ENCODE measurements around the gene IFT22.
"Not testable (repeated sequence)": the region's sequence is repeated elsewhere in the genome, so short reads cannot be mapped to it uniquely, and the experiment has no call there.

IFT22 gene

DNA sequence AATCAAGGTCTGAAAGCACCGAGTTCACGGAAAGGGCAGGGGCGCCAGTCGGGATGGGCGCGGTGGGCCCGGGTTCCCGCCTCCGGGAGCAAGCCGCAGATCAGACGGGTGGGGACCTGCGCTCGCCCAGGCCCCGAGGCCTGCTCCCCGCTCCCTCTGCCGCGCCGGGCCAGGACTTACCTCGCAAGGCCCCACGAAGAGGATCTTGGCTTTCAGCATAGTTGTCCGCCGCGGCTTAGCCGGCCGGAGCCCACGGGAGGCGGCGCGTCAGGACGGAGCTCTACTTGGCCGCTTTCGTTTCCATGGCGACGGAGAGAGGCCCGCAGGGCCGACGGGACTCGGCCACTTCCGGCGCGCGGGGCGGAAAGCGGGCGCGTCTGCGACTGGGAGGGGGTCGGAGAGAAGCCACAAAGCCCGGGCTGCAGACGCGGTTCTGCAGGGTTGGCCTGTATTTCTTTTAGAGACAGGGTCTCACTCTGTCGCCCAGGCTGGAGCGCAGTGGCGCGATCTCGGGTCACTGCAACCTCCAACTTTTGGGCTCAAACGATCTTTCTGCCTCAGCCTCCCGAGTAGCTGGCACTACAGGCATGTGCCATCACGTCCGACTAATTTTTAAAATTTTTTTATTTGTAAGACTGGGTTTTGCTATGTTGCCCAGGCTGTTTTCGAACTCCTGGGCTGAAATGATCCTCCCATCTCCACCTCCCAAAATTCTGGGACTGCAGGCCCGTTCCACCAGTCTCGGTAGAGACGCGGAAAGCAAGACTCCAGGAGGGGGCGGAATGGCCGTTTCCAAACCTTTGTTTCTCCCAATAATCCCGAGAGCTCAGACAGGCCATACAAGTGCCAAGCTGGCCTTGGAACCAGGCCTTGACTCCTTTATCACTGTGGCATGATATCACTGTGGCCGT is at the start of gene IFT22:
Gene IFT22, minus strand, starts transcription at position 322 of the 911 bp plus-strand sequence. Its CDS starts 103 bp downstream, at position 219.
- peak; percentile 71 for DNase-seq (ENCODE audit: low read depth, low spot score)

DNA sequence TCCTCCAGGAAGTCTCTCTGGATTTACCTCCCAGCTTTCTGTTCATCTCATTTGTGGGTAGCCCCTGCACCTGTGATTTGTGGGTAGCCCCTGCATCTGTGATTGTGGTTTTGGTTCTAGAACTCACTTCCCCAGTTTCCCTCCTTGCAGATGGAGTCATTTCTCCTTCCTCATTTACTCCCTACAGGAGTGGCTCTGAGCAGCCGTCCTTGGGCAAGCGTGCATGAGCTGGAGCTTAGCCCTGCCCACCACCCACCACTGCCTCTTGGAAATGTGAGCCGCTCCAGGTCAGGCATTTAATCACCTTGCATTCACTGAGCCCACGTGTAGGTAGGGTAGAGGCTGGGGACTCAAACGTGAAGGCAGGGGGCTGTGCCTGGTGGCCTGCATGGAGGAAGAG is 49.2 kb upstream of the IFT22 start:
- no peak for DNase-seq (ENCODE audit: low read depth, low spot score)

DNA sequence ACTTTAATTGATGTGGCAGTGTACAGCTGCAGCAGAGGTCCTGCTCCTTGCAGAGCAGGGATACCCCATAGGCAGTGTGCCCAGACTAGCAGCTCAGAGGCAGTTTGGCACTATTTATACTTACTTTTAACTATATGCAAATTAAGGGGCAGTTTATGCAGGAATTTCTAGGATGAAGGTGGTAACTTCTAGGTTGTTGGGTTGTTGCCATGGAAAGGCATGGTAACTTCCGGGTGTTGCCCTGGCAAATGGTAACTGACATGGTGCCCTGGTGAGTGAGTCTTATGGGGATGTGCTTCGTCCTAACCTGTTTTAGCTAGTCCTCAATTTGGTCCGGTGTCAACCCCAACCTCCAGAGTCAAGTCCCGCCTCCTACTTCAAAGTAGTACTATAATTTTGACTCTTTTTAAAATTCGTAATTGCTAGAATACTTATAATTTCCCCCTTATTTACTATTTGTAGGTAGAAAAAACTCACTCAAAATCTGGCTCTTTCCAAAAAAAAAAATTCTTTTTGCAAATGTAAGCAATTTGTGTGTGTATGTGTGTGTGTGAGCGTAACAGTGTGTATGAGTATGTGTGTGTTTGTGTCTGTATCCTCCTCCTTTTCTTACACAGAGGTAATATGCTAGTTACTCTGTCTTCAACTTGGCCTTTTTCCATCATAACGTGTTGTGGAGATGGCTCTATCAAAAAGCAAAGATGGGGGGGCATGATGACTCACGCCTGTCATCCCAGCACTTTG is 47.0 kb upstream of the IFT22 start:
- DNase-seq (ENCODE audit: low read depth, low spot score) = no peak

DNA sequence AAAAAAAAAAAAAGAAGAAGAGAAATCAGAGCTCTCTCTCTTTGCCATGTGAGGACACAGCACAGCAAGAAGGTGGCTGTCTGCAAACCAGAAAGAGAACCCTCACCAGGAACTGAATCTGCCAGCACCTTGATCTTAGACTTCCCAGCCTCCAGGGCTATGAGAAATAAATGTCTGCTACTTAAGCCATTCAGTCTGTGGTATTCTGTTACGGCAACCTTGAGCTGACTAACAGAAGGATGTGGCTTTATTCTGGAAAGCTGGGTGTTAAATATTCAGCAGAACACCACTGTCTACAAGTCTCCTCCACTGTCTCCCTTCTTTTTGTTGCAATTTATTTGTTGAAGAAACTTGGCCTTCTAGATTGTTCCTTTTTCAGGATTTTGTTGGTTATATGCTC is 46.1 kb upstream of the IFT22 start:
- DNase-seq (ENCODE audit: low read depth, low spot score) = no peak

DNA sequence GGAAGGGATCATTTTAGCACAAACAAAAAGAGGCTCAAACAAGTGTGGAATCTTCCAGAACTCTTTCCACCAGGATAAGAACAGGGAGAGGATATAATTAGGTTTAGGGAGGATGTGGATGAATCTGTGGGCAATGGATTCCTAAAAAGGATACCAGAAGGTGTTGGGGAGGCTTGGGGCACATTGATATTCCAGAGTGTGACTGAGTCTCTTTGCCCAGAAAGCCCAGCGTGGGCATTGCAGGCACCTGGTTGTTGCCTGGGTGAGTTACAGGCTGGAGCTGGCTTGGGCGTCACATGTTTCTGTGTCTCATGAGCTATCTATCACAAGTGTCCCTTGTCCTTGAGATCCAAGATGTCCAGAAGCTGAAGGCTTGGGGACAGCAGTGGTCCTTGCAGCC is 44.3 kb upstream of the IFT22 start:
- DNase-seq (ENCODE audit: low read depth, low spot score) = no peak

DNA sequence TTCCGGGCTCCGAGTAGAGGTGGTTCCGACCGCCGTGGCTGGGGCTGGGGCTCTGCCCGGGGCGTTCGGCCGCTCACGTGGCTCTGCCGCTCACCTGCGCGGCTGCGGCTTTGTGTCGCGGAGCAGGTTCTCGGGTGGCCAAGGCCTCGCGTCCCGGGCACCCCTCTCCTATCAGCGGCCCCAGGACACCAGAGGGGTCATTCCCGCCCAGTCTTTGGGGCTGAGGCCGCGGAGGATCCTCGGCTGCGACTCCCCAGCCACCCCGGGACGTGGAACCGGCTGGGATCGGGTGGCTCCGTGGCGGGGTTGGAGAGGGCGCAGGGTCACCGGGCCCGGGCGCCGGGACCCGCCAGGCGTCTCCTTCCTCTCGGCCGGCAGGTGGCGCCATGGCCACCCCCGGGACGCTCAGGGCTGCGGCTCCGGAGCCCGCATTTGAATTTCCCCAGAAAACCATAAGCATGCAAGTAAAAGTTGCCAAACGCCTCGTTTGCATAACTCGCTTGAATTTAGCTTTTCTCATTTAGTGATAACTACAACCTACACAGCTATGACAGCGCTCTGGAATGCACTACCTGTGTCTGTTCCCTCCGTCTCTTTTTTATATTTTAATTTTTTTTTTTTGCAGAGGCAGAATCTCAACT is 42.2 kb upstream of the IFT22 start:
- DNase-seq (ENCODE audit: low read depth, low spot score) = peak; percentile 40

DNA sequence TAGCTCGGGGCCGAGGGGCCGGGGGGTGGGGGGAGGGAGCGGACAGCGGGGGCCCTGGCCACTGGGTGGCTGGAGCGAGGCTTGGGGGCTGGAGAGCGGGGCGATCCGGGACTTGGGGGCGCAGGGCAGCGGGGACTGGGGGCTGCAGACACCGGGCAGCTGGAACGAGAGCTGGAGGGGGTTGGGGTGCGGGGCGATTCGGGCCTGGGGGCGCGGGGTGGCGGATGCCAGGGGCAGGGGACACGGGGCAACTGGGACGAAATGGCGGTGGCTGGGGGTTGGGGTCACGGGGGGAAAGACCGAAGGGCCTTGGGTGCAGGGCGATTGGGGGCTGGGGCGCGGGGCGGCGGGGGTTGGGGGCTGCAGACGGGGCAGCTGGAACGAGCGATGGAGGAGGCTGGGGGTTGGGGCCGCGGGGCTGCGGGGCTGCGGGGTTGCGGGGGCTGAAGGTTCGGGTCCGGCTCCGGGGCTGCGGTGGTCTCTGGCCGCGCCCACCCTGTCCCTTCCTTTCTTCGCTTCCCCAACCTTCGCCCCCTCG is 41.7 kb upstream of the IFT22 start:
- DNase-seq (ENCODE audit: low read depth, low spot score) = no peak

DNA sequence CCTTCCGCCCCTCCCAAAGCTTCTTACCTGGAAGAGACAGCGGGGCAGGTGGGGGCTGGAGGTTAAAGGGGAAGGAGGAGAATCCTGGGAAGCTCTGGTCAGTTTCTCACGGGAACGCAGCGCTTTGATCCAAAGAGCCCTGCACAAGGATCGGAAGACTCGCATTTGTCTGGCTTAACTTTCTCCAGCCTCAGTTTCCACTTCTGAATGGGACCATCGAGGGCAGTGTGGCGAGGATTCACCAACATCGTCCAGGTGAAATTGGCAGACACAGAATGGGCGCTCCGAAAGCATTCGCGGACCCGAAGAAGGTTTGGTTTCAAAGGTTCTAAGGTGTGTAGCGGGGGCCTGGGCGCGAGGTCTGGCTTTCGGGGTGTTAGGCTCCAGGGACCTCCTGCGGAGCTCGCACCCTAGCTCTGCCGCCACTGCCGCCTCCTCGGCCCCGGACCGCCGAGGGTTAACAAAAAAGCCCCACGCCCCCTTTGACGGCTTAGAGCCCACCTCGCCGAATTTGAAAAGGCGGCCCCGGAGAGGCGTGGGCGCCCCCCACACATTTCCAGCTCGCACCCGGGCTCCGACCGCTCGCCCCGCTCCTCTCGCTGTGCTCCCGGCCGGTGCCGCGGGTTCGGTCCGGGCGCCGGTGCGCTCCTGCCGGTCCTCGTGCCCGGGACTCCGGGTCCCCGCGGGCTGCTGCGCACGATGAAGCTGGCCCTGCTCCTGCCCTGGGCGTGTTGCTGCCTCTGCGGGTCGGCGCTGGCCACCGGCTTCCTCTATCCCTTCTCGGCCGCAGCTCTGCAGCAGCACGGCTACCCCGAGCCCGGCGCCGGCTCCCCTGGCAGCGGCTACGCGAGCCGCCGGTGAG is 41.0 kb upstream of the IFT22 start, which contains the start of gene COL26A1:
Gene COL26A1, plus strand, starts transcription at position 542 of the 862 bp plus-strand sequence. Its CDS starts 158 bp downstream, at position 700.
- DNase-seq (ENCODE audit: low read depth, low spot score) = no peak

DNA sequence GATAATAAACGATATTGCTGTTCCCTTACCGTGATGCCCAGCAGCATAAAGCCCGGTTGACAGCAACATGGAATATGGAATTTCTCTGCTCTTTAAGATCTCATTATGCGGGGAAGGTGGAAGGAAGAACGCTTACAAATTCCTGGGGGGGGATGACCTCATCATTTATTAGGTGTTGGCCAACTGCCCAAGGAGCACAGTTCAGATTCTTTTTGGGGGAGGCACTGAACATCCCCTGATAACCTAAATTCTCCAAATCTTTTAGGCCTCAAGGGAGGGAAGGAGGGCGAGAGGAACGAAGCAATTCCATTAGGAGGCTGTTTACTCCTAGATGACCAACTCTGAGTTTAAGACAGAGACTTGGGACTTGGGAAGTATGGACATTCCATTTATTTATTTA is 35.8 kb upstream of the IFT22 start:
- no peak for DNase-seq (ENCODE audit: low read depth, low spot score)

DNA sequence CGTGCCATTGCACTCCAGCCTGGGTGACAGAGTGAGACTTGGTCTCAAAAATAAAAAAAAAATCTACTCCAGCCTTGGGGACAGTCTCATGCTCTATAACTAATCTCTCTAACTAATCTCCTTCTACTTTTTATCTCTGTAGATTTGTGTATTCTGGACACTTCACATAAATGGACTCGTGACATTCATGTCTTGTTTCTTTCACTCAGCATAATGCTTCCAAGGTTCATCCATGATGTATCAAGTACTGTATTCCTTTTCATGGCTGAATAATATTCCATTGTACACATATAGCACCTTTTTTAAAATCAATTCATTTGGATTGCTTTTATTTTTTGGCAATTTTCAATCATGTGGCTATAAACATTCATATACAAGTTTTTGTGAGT is 31.3 kb upstream of the IFT22 start:
- DNase-seq (ENCODE audit: low read depth, low spot score) = no peak

DNA sequence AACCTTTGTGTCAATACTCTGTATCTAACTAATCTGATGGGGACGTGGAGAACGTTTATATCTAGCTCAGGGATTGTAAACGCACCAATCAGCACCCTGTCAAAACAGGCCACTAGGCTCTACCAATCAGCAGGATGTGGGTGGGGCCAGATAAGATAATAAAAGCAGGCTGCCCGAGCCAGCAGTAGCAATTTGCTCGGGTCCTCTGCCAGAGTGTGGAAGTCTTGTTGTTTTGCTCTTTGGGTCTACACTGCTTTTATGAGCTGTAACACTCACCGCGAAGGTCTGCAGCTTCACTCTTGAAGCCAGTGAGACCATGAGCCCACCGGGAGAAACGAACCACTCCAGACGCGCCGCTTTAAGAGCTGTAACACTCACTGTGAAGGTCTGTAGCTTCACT is 27.7 kb upstream of the IFT22 start:
- not testable (repeated sequence) for DNase-seq (ENCODE audit: low read depth, low spot score)

DNA sequence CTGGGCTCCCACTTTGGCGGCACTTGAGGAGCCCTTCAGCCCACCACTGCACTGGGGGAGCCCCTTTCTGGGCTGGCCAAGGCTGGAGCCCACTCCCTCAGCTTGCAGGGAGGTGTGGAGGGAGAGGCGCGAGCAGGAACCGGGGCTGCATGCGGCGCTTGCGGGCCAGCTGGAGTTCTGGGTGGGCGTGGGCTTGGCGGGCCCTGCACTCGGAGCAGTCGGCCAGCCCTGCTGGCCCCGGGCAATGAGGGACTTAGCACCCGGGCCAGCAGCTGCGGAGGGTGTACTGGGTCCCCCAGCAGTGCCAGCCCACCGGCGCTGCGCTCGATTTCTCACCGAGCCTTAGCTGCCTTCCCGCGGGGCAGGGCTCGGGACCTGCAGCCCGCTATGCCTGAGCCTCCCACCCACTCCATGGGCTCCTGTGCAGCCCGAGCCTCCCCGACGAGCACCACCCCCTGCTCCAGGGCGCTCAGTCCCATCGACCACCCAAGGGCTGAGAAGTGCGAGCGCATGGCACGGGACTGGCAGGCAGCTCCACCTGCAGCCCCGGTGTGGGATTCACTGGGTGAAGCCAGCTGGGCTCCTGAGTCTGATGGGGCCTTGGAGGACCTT is 26.9 kb upstream of the IFT22 start:
- DNase-seq (ENCODE audit: low read depth, low spot score) = not testable (repeated sequence)

DNA sequence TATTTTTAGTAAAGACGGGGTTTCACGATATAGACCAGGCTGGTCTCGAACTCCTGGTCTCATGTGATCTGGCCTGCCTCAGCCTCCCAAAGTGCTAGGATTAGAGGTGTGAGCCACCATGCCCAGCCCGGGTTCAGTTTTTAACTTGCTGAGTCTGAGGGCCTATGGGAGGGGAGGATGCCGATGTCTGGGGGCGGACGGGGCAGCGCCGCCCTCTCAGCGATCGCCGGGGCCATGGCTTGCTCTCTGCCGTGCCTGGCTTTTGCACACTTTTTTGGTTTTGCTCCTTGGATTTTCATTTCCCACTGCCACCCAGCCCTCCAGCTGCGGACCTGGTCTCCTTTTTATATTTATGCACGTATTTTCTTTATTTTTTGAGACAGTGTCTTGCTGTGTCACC is 25.9 kb upstream of the IFT22 start:
- no peak for DNase-seq (ENCODE audit: low read depth, low spot score)

DNA sequence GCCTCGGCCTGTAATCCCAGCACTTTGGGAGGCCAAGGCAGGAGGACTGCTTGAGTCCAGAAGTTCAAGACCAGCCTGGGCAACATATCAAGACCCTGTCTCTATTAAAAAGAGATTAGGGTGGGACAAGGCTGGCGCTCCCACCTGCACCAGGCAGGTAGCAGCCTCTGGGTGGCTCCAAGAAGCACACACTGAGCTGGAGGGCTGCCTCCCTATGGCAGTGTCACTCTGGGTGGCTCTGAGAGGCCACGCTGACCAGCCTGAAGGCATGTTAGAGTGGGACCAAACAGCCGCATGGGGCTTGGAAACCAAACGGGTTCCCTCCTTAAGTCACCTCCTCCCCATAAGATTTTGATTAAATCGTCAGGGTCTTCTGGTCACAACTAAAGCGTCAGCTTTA is 21.3 kb upstream of the IFT22 start:
- DNase-seq (ENCODE audit: low read depth, low spot score) = no peak

DNA sequence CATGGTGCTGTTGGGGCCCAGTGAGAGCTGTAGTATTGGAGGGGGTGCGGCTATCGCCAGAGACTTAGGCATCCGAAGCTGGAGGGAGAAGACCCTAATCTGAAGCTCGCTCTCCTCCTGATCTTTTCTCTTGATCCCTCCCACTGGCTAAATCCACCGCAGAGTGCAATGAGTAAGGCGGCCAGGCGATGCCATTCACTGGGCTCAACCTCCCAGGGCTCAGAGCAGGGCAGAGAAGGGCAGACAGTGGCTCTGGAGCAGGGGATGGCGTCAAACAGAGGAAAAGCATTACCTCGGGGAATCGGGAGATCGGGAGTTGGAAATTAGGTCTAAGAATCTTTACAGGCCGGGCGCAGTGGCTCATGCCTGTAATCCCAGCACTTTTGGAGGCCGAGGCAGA is 18.8 kb upstream of the IFT22 start:
- no peak for DNase-seq (ENCODE audit: low read depth, low spot score)

DNA sequence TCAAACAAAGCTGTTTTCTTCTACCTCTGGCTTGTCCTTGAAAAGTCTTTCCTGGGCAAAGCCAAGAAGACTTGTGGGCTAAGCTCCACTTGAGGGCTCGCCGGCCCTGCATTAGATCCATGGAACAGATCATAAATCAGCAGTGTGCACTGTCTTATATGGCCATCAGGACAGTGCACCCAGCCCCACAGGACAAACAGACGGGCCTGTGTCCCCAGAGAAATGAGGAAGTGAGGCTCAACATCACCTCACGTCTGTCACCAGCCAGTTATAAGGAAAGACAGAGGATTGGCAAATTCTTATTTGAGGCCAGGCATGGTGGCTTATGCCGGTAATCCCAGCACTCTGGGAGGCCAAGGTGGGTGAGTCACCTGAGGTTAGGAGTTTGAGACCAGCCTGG is 12.3 kb upstream of the IFT22 start:
- no peak for DNase-seq (ENCODE audit: low read depth, low spot score)

DNA sequence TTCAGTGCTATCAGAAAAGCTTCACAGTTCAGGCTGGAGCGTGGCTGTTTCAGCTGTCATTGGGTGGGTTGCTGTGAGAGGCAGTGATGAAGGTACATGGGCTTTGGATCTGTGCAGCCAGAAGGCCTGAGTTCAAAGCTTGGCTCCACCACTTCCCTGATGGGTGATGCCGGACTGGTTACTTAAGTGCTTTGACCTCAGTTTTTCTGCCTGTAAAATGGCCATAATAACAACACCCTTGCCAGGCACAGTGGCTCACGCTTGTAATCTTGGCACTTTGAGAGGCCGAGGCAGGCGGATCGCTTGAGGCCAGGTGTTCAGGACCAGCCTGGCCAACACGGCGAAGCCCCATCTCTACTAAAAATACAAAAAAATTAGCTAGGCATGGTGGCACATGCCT is 10.4 kb upstream of the IFT22 start:
- DNase-seq (ENCODE audit: low read depth, low spot score) = no peak

DNA sequence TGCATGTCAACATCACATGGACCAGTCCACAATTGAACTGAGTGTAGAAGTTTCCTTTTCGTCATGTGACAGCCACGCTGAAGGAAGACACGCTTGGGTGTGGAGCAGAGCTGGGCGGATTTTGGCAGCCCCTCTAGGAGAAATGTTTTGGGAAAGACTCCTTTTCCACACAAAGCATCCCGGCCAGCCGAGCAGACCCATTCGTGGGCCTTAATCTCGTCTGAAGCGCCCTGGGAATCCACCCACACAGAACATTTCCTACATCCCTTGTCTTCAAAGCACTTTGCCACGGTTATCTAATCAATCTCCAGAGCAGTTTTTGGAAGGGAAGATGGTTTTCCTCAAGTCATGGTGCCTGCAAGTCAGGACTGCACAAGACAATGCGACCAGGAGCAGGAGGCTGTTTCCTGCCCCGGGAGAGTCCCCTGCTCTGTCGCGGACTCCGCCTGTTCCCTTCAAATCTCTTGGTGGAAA is 8.4 kb upstream of the IFT22 start:
- no peak for DNase-seq (ENCODE audit: low read depth, low spot score)

DNA sequence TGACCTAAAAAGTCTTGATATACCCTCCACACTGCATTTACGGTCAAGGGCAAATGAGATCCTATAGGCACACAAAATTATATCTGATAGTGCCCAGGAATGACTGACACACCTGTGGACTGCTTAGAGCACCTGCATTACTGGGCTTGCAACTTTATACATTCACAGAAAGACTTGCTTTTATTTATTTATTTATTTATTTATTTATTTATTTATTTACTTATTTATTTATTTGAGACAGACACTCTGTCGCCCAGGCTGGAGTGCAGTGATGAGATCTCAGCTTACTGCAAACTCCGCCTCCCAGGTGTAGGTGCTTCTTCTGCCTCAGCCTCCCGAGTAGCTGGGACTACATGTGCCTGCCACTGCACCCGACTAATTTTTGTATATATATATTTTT is 6.5 kb upstream of the IFT22 start:
- DNase-seq (ENCODE audit: low read depth, low spot score) = no peak

DNA sequence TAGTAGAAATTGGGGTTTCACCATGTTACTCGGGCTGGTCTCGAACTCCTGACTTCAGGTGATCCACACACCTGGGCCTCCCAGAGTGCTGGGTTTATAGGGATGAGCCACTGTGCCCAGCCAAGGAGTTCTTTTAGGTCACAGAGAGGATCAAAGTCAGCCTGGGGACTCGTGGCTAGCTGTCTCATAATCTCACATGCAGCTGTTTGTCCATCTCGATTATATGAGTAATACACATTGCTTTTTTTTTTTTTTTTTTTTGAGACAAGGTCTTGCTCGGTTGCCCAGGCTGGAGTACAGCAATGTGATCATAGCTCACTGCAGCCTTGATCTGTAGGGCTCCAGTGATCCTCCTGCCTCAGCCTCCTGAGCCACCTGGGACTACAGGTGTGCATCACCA is 2.2 kb downstream of the IFT22 start:
- no peak for DNase-seq (ENCODE audit: low read depth, low spot score)

DNA sequence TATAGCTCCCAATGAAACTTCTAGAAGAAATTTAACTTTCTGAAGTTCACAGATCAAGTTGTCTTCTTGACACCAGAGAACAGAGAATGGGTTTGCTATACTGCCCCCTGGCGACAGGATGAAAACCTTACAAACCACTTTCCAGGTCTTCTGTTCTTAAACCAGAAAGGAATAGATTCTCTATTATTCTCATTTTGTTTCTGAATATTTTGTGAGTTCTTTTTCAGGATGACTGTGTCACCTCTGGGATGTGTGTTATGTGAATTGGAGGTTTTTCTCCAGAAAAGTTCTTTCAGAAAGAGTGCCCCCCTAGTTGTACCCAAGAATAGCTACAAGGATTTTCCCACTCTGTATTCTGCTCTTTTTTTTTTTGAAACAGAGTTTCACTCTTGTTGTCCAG is 6.3 kb downstream of the IFT22 start:
- peak; percentile 38 for DNase-seq (ENCODE audit: low read depth, low spot score)
